Measurements from ENCODE around the gene RAB8B. TPM values are rescaled to one million over a fixed set of nuclear protein-coding genes. Genes with fewer than 3 reads are reported as not detected.

RAB8B gene
- total RNA-seq, 1 experiment from 2014 or later: 17.6 TPM

DNA sequence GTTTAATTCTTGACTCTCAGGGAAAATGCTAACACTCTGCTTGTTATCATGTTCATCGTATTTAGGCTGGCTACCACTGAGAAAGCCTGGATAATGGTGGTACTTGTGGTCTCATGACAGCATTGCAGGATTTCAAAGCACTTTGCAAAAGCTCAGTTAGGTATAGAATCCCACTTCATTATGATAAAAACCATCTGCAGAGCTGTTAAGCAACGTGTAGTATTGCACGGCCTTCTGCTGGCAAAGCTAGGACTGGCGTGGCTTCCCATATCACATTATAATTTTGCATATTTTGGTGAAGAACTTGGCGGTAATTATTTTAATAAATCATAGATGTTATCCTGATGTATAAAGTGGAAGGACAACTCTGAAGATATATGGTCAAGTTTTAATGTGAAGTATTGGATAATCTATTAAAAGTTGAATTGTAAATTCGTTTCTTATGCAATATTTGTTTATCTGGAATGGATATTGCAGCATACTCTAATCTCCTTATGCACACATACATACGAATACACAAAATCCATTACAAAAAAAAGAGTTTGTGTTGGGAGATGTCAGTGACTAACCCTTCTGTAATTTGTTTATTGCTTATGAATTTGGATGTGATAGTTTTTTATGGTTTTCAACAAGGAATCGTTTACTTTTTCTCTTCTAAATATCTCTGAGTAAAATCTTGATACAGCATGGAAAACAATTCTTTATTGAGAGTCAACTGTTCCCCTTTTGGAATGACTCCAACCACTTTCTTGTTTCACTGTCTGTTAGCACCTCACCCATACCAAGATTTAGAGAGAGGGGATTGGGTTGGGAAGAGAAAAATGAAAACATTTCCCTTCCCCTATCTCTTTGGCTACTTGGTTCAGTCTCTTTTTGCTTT lies 9.2 kb downstream of the RAB8B start:
- peak overlapping the region; percentile 27; the same call in 1 of the 2 replicates for H3K27ac ChIP-seq (ENCODE audit: low read length)
- ATAC-seq: no peak

DNA sequence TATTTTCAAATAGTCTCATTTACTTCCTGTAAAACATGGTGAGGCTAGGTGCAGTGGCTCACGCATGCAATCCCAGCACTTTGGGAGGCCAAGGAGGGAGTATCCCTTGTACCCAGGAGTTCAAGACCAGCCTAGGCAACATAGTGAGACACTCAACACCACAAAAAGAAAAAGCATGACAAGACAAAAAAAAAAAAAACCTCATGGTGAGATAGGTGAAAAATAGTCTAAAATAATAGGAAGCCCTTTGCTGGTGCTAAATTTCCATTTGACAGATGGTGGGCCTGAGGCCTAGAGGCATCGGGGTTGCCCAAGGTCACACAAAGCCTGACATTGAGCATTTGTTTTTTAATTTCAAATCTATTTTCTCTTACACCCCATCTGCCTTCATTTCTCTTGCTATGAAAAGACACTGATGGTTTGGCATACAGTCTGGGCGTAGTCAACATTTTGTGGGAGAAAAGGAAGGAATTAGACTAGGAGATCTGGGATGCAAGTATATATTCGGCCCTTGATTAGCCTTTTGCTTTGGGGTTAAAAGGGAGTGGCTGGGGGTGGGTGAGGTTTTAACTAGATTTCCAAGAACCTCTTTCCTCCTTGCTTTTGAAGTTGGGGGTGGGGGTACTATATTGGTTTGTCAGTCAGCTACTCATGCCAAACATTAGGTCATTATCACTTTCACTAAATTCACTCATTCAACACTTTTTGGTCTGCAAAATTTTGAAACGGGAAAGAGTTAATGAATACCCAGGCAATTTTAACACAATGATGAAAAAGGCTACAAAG lies 11.3 kb downstream of the RAB8B start:
- DNase-seq (ENCODE audit: low read depth, low spot score) (no peak), ATAC-seq (no peak)
- in situ Hi-C loops (cut with HindIII; ENCODE audit: low pct_unique_long_range_greater_than_20kb, low sequenced_read_pairs): no loop called here
- Histone ChIP-seq H3K4me3 (ENCODE audit: low read depth in 2 of 2, low read length in 2 of 2) (no peak overlapping the region), H3K27ac (ENCODE audit: low read length) (no peak overlapping the region), H3K4me1 (ENCODE audit: control insufficient read depth, insufficient read depth, low read length) (peaks cover 10% of the 10 kb centered on the region; the same call in 1 of the 2 replicates), H3K36me3 (ENCODE audit: control insufficient read depth, insufficient read depth, low read length) (no peaks in the 10 kb centered on the region), H3K27me3 (ENCODE audit: control insufficient read depth, insufficient read depth, low read length) (no peaks in the 10 kb centered on the region), H3K9me3 (ENCODE audit: control insufficient read depth, insufficient read depth, low read depth, low read length) (no peaks in the 10 kb centered on the region)
- TF ChIP-seq POLR2AphosphoS5 (IDR thresholded peaks at IDR 0.05; ENCODE audit: low read depth, low read length): no peak
- TF ChIP-seq, protein P1, sequence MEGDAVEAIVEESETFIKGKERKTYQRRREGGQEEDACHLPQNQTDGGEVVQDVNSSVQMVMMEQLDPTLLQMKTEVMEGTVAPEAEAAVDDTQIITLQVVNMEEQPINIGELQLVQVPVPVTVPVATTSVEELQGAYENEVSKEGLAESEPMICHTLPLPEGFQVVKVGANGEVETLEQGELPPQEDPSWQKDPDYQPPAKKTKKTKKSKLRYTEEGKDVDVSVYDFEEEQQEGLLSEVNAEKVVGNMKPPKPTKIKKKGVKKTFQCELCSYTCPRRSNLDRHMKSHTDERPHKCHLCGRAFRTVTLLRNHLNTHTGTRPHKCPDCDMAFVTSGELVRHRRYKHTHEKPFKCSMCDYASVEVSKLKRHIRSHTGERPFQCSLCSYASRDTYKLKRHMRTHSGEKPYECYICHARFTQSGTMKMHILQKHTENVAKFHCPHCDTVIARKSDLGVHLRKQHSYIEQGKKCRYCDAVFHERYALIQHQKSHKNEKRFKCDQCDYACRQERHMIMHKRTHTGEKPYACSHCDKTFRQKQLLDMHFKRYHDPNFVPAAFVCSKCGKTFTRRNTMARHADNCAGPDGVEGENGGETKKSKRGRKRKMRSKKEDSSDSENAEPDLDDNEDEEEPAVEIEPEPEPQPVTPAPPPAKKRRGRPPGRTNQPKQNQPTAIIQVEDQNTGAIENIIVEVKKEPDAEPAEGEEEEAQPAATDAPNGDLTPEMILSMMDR (IDR thresholded peaks at IDR 0.05): no peak
- TF ChIP-seq TCF7L2 (IDR thresholded peaks at IDR 0.05; ENCODE audit: low read depth, low read length): no peak
- TF ChIP-seq, protein P2, sequence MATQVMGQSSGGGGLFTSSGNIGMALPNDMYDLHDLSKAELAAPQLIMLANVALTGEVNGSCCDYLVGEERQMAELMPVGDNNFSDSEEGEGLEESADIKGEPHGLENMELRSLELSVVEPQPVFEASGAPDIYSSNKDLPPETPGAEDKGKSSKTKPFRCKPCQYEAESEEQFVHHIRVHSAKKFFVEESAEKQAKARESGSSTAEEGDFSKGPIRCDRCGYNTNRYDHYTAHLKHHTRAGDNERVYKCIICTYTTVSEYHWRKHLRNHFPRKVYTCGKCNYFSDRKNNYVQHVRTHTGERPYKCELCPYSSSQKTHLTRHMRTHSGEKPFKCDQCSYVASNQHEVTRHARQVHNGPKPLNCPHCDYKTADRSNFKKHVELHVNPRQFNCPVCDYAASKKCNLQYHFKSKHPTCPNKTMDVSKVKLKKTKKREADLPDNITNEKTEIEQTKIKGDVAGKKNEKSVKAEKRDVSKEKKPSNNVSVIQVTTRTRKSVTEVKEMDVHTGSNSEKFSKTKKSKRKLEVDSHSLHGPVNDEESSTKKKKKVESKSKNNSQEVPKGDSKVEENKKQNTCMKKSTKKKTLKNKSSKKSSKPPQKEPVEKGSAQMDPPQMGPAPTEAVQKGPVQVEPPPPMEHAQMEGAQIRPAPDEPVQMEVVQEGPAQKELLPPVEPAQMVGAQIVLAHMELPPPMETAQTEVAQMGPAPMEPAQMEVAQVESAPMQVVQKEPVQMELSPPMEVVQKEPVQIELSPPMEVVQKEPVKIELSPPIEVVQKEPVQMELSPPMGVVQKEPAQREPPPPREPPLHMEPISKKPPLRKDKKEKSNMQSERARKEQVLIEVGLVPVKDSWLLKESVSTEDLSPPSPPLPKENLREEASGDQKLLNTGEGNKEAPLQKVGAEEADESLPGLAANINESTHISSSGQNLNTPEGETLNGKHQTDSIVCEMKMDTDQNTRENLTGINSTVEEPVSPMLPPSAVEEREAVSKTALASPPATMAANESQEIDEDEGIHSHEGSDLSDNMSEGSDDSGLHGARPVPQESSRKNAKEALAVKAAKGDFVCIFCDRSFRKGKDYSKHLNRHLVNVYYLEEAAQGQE (IDR thresholded peaks at IDR 0.05; ENCODE audit: insufficient read depth in 1 of 2, low read depth in 2 of 2, low read length in 1 of 2): no peak
- CTCF ChIA-PET: interaction anchor here (0.5 kb wide), 1 partner anchor 11 kb away, joined by 3 read pairs; the partner anchor contains the start of gene RAB8B
- POLR2A ChIA-PET: no interaction called here
- intact Hi-C loops (cut with micrococcal nuclease; ENCODE audit: unreplicated experiment): no loop called here
- no TSS peak for BruUV-seq (replicated peaks)

More for the DNA sequence above, 9.2 kb downstream of the RAB8B start:
- Histone ChIP-seq H3K36me3 (ENCODE audit: control insufficient read depth, insufficient read depth, low read length) (no peaks in the 10 kb centered on the region), H3K27me3 (ENCODE audit: control insufficient read depth, insufficient read depth, low read length) (no peaks in the 10 kb centered on the region), H3K4me1 (ENCODE audit: control insufficient read depth, insufficient read depth, low read length) (peaks cover 10% of the 10 kb centered on the region; the same call in 1 of the 2 replicates), H3K4me3 (ENCODE audit: low read depth in 2 of 2, low read length in 2 of 2) (no peak overlapping the region), H3K9me3 (ENCODE audit: control insufficient read depth, insufficient read depth, low read depth, low read length) (no peaks in the 10 kb centered on the region)
- no TSS peak for BruUV-seq (replicated peaks)
- DNase-seq (ENCODE audit: low read depth, low spot score): no peak
- TF ChIP-seq POLR2AphosphoS5 (IDR thresholded peaks at IDR 0.05; ENCODE audit: low read depth, low read length) (no peak), TCF7L2 (IDR thresholded peaks at IDR 0.05; ENCODE audit: low read depth, low read length) (no peak), SIN3A (IDR thresholded peaks at IDR 0.05; ENCODE audit: borderline replicate concordance, insufficient read depth, low read depth, low read length) (no peak)
- TF ChIP-seq, protein P2 (IDR thresholded peaks at IDR 0.05; ENCODE audit: insufficient read depth in 1 of 2, low read depth in 2 of 2, low read length in 1 of 2): no peak
- TF ChIP-seq, protein P1 (IDR thresholded peaks at IDR 0.05): no peak
- ChIA-PET CTCF (no interaction called here), POLR2A (no interaction called here)
- intact Hi-C loops (cut with micrococcal nuclease; ENCODE audit: unreplicated experiment): no loop called here
- in situ Hi-C loops (cut with HindIII; ENCODE audit: low pct_unique_long_range_greater_than_20kb, low sequenced_read_pairs): no loop called here
